ENCODE measurements around the gene TNFRSF12A. TPM values are rescaled to one million over a fixed set of nuclear protein-coding genes. Genes with fewer than 3 reads are reported as not detected.

TNFRSF12A gene
- total and polyA plus RNA-seq, 12 donors: 28.0 to 740 (median 108) TPM

GRCh38 chr16:3056336-3057180 is 36.4 kb downstream of the TNFRSF12A start:
- TF ChIP-seq CTCF (IDR thresholded peaks at IDR 0.05): no peak
- Histone ChIP-seq H3K9me3 (no peaks in the 10 kb centered on the region), H3K4me3 (no peak overlapping the region), H3K27ac (peak overlapping the region in 1 of 10 donors; percentile 31), H3K4me1 (peaks cover 7 to 61% (median 22%) of the 10 kb centered on the region in 9 donors), H3K27me3 (no peaks in the 10 kb centered on the region), H3K36me3 (peaks cover 0 to 15% (median 0%) of the 10 kb centered on the region in 9 donors)
- intact Hi-C loops (cut with DNase I): loop anchor here in 5 of 10 donors (5.0 to 10.0 kb wide), 6 partner anchors 41 to 111 kb away; partner anchors contain the start of genes ZNF205 (in 2 of the 5) and ZSCAN10 (in 1 of the 5)
- DNase-seq: no peak
- ATAC-seq: no peak
- WGBS, 2 donors: 85 to 87% methylated on average over 19 of the region's 19 CpGs

- H3K27ac ChIP-seq: peak overlapping the region in 1 of 10 donors; percentile 97
- 92% methylated on average over 22 of the region's 22 CpGs for WGBS, 2 donors
- H3K27me3 ChIP-seq: no peaks in the 10 kb centered on the region
- peaks cover 7 to 70% (median 22%) of the 10 kb centered on the region in 9 donors for H3K4me1 ChIP-seq
- H3K36me3 ChIP-seq: peaks cover 0 to 15% (median 0%) of the 10 kb centered on the region in 9 donors
- intact Hi-C loops (cut with DNase I): loop anchor here in 8 of 10 donors (2.0 to 10.0 kb wide), 11 partner anchors 29 to 110 kb away; partner anchors contain the start of genes ZNF205 (in 2 of the 8) and ZSCAN10 (in 1 of the 8)
- no peaks in the 10 kb centered on the region for H3K9me3 ChIP-seq
- DNase-seq: no peak
- ATAC-seq: no peak
- peak overlapping the region in 7 of 10 donors; percentile 83 to 95 (median 93) for H3K4me3 ChIP-seq
- TF ChIP-seq CTCF (IDR thresholded peaks at IDR 0.05): no peak
These were observed 37.3 kb downstream of the TNFRSF12A start for GRCh38 chr16:3057181-3058138.

- Histone ChIP-seq H3K36me3 (peaks cover 0 to 15% (median 0%) of the 10 kb centered on the region in 9 donors), H3K27ac (peak overlapping the region in 9 of 10 donors; percentile 78 to 97 (median 91)), H3K9me3 (no peaks in the 10 kb centered on the region), H3K4me3 (peak overlapping the region; percentile 46 to 95 (median 86)), H3K27me3 (no peaks in the 10 kb centered on the region), H3K4me1 (peaks cover 7 to 71% (median 22%) of the 10 kb centered on the region in 9 donors)
- 11% methylated on average over 73 to 76 of the region's 77 CpGs for WGBS, 2 donors
- no peak for TF ChIP-seq CTCF (IDR thresholded peaks at IDR 0.05)
- intact Hi-C loops (cut with DNase I): loop anchor here in 9 of 10 donors (1.0 to 10.0 kb wide), 13 partner anchors 28 to 109 kb away; partner anchors contain the start of genes ZNF205 (in 2 of the 9) and ZSCAN10 (in 1 of the 9)
- peak; percentile 49 to 52 for DNase-seq
- ATAC-seq: peak; percentile 5 to 41 (median 22)
These were observed 38.2 kb downstream of the TNFRSF12A start for GRCh38 chr16:3058139-3059030.

Data from heart right ventricle (tissue), 16 donors.